GM23248 (cell line): ENCODE results near the gene METTL25B. TPM values are rescaled to one million over a fixed set of nuclear protein-coding genes. Genes with fewer than 3 reads are reported as not detected.
A peak's percentile ranks its signal among the peaks of the same experiment; 100 is the strongest.
"Not testable (repeated sequence)": the region's sequence is repeated elsewhere in the genome, so short reads cannot be mapped to it uniquely, and the experiment has no call there.

ENCODE experiments used
- DNase-seq: peaks from one replicate; pipeline ENCODE4 v3.0.0-alpha.2; 2015
- H2AFZ ChIP-seq: fragments of 200-600 bp; sonication (generic); 2 replicates; pipeline ENCODE4 v1.6.1; 2016; ENCODE audit warnings: antibody characterized with exemption
- H3F3A ChIP-seq: fragments of 200-600 bp; sonication (generic); 2 replicates; pipeline ENCODE4 v1.6.1; 2016; ENCODE audit warnings: mild to moderate bottlenecking, antibody characterized with exemption, mixed run types; ENCODE audit not compliant: insufficient read depth
- H3K27ac ChIP-seq: fragments of 200-600 bp; sonication (generic); 2 replicates; pipeline ENCODE4 v1.5.1; 2016; ENCODE audit warnings: mild to moderate bottlenecking
- H3K27me3 ChIP-seq: fragments of 200-600 bp; sonication (generic); replicated peaks from 2 replicates; pipeline ENCODE4 v1.6.1; 2016; ENCODE audit warnings: mild to moderate bottlenecking; ENCODE audit not compliant: insufficient read depth
- H3K36me3 ChIP-seq: fragments of 200-600 bp; sonication (generic); 2 replicates; pipeline ENCODE4 v1.6.1; 2016; ENCODE audit warnings: low read depth, mild to moderate bottlenecking
- H3K4me1 ChIP-seq: fragments of 200-600 bp; sonication (generic); 2 replicates; pipeline ENCODE4 v1.6.1; 2016; ENCODE audit warnings: mild to moderate bottlenecking; ENCODE audit not compliant: insufficient read depth
- H3K4me2 ChIP-seq: fragments of 200-600 bp; sonication (generic); one replicate; pipeline ENCODE4 v1.6.1; 2016; ENCODE audit warnings: mild to moderate bottlenecking; ENCODE audit not compliant: unreplicated experiment
- H3K4me3 ChIP-seq: fragments of 200-600 bp; sonication (generic); 2 replicates; pipeline ENCODE4 v1.5.1; 2016; ENCODE audit warnings: mild to moderate bottlenecking
- H3K79me2 ChIP-seq: fragments of 200-600 bp; sonication (generic); 2 replicates; pipeline ENCODE4 v1.6.1; 2016; ENCODE audit warnings: mild to moderate bottlenecking; ENCODE audit not compliant: insufficient read depth
- H3K9ac ChIP-seq: fragments of 200-600 bp; sonication (generic); 2 replicates; pipeline ENCODE4 v1.6.1; 2016; ENCODE audit warnings: mild to moderate bottlenecking
- H3K9me2 ChIP-seq: fragments of 200-600 bp; sonication (generic); 2 replicates; pipeline ENCODE4 v1.6.1; 2016; ENCODE audit warnings: mixed run types, mild to moderate bottlenecking, moderate library complexity; ENCODE audit not compliant: insufficient read depth
- H3K9me3 ChIP-seq: fragments of 200-600 bp; sonication (generic); one replicate; pipeline ENCODE4 v1.6.1; 2017; ENCODE audit warnings: low read depth
- H4K20me1 ChIP-seq: fragments of 200-600 bp; sonication (generic); 2 replicates; pipeline ENCODE4 v1.6.0; 2016; ENCODE audit not compliant: insufficient read depth
- EZH2 ChIP-seq: fragments of 200-600 bp; sonication (generic); IDR thresholded peaks from 2 replicates; pipeline ENCODE4 v1.6.1; 2018; ENCODE audit warnings: antibody characterized with exemption, mild to moderate bottlenecking; ENCODE audit not compliant: insufficient read depth, poor library complexity, severe bottlenecking
- EZH2phosphoT487 ChIP-seq: fragments of 200-600 bp; sonication (generic); IDR thresholded peaks from 2 replicates; pipeline ENCODE4 v1.6.1; 2018; ENCODE audit warnings: antibody characterized with exemption, moderate library complexity, mild to moderate bottlenecking, low read depth; ENCODE audit not compliant: insufficient read depth
- WGBS, 2 experiments: methylation state at CpG; one replicate each; pipeline ENCODE4 v1.1.6; 2015 to 2017; ENCODE audit warnings: low lambda C conversion rate in 2 of 2, low coverage in 1 of 2; ENCODE audit errors: missing lambda C conversion rate in 2 of 2; 5-methylcytosine and 5-hydroxymethylcytosine counted together
- in situ Hi-C: fragments of 300-500 bp; cut with MboI; formaldehyde crosslinking; loops from 2 replicates; pipeline ENCODE4 v1.15.0; 2020
- polyA plus RNA-seq: library from polyadenylated mRNA; unstranded; fragments of >200 nt; fragmentation: Nextera tagmentation; extraction: Ambion mirVana; gene quantifications from 2 replicates; pipeline ENCODE4 v1.2.1, GENCODE V29; 2016
- total RNA-seq: library from RNA; depleted of rRNA; stranded (reverse); fragments of >200 nt; shearing (Covaris generic); gene quantifications from 2 replicates; pipeline ENCODE4 v1.2.3, GENCODE V29; 2014

The METTL25B gene
- total and polyA plus RNA-seq, 2 experiments from 2014 or later: 4.5 to 7.4 TPM

DNA sequence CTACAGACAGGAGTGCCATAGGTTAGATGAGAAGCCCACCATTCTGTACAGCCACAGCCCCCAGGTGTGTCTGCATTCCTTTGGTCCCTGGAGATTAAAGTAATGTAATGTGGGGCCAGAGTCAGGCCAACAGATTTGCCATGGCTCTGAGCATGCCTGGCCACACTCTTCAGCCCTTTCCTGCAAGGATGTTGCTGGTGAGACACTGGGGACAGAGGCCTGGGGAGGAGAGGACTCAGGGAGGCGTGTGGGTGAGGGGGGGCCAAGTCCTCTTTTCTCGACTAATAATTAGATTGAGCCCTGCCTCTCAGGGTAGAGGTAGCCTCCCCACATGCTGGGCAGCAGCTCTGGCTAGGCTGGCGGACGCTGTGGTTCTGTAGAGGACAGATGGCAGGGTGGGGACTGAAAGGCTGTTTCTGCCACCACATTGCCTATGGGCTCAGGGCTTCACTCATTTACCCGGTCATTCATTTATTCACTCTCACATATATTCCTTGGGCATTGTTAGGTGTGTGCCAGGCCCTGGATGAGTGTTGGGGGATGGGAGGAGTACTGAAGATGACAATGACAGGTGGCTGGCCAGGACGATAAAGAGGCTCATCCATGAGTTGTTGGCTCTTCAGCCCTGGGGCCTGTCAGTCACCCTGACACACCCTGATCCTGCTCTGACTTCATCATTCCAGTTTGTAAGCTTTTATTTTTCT, 32.0 kb downstream of the METTL25B start:
- TF ChIP-seq EZH2phosphoT487 (no peak), EZH2 (no peak)
- H3K9me3 ChIP-seq: no peaks in the 10 kb centered on the region
- WGBS, 2 experiments: 69 to 82% methylated on average over 6 of the region's 6 CpGs
- H3K9me2 ChIP-seq: no peaks in the 10 kb centered on the region
- no peak overlapping the region for H3K4me3 ChIP-seq
- no peak overlapping the region for H3K4me2 ChIP-seq
- no peaks in the 10 kb centered on the region for H3K36me3 ChIP-seq
- H4K20me1 ChIP-seq: no peaks in the 10 kb centered on the region
- H3K4me1 ChIP-seq: no peaks in the 10 kb centered on the region
- DNase-seq: no peak
- H3K27ac ChIP-seq: no peak overlapping the region
- peaks cover 13% of the 10 kb centered on the region for H3K79me2 ChIP-seq
- no peak overlapping the region for H2AFZ ChIP-seq
- no peaks in the 10 kb centered on the region for H3K27me3 ChIP-seq
- 0 out of 2 replicates have a peak, but pooled peaks cover 7% of the 10 kb centered on the region for H3F3A ChIP-seq
- in situ Hi-C loops: no loop called here
- no peak overlapping the region for H3K9ac ChIP-seq

DNA sequence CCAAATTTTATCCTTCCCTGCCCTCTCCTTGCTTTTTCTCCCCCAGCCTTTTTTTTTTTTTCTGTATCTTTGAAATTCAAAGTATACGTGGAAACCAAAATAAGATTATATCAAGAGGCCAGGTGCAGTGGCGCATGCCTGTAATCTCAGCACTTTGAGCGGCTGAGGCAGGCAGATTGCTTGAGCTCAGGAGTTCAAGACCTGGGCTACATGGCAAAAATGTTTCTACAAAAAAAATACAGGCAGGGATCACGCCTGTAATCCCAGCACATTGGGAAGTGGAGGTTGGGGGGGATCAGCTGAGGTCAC, 32.5 kb downstream of the METTL25B start:
- in situ Hi-C loops: no loop called here
- Histone ChIP-seq H3K79me2 (peaks cover 11% of the 10 kb centered on the region), H3K9ac (no peak overlapping the region), H3K27me3 (no peaks in the 10 kb centered on the region), H3K9me3 (no peaks in the 10 kb centered on the region), H3K4me1 (0 out of 2 replicates have a peak, but pooled peaks cover 2% of the 10 kb centered on the region), H2AFZ (no peak overlapping the region), H3K4me2 (no peak overlapping the region), H3K4me3 (no peak overlapping the region), H3K9me2 (no peaks in the 10 kb centered on the region), H3F3A (peaks cover 7% of the 10 kb centered on the region; the same call in 1 of the 2 replicates), H3K27ac (no peak overlapping the region), H4K20me1 (no peaks in the 10 kb centered on the region), H3K36me3 (no peaks in the 10 kb centered on the region)
- no peak for DNase-seq
- TF ChIP-seq EZH2 (no peak), EZH2phosphoT487 (no peak)
- 80 to 84% methylated on average over 4 of the region's 4 CpGs for WGBS, 2 experiments

DNA sequence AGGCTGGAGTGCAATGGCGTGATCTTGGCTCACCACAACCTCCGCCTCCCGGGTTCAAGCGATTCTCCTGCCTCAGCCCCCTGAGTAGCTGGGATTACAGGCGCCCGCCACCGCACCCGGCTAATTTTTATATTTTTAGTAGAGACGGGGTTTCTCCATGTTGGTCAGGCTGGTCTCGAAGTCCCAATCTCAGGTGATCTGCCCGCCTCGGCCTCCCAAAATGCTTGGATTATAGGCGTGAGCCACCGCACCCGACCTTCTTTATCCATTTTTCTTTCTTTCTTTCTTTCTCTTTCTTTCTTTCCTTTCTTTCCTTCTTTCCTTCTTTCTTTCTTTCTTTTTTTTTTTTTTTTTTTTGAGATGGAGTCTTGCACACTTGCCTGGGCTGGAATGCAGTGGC, 36.9 kb downstream of the METTL25B start:
- WGBS, 2 experiments: 90 to 98% methylated on average over 3 to 15 of the region's 15 CpGs

DNA sequence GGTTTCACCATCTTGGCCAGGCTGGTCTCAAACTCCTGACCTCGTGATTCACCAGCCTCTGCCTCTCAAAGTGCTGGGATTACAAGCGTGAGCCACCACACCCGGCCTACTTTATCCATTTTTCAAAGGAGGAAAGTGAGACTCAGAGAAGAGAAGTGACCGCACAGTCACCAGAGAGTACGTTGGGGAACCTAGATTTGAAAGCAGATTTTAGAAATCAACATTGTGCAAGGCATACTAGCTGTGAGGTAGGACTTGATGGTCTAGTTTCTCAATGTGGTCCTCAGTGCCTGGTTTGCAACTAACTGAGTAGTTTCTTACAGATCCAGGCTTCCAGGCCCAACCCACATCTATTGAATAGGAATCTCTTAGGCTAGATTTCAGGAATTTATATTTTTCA, 37.4 kb downstream of the METTL25B start:
- peak overlapping the region; percentile 100 for H3K4me3 ChIP-seq
- H3K27me3 ChIP-seq: no peaks in the 10 kb centered on the region
- H3K27ac ChIP-seq: peak overlapping the region; percentile 93; the same call in 1 of the 2 replicates
- peak overlapping the region; percentile 97 for H3K4me2 ChIP-seq
- peak overlapping the region; percentile 100 for H3K9ac ChIP-seq
- H3K4me1 ChIP-seq: peaks cover 24% of the 10 kb centered on the region
- 0 out of 2 replicates have a peak, but pooled peaks cover 4% of the 10 kb centered on the region for H3K36me3 ChIP-seq
- in situ Hi-C loops: no loop called here
- H3K9me2 ChIP-seq: no peaks in the 10 kb centered on the region
- no peaks in the 10 kb centered on the region for H4K20me1 ChIP-seq
- peak overlapping the region; percentile 95 for H2AFZ ChIP-seq
- TF ChIP-seq EZH2phosphoT487: no peak
- no peak for TF ChIP-seq EZH2
- no peak for DNase-seq
- no peaks in the 10 kb centered on the region for H3K9me3 ChIP-seq
- WGBS, 2 experiments: 98% methylated on average over 5 of the region's 5 CpGs
- H3F3A ChIP-seq: no peaks in the 10 kb centered on the region; the same call in 1 of the 2 replicates
- H3K79me2 ChIP-seq: peaks cover 46% of the 10 kb centered on the region

More for the DNA sequence above, 36.9 kb downstream of the METTL25B start:
- H3K79me2 ChIP-seq: peaks cover 41% of the 10 kb centered on the region
- H3K36me3 ChIP-seq, H3K4me3 ChIP-seq, H3K9me2 ChIP-seq, H2AFZ ChIP-seq, H3K9ac ChIP-seq, H3K27ac ChIP-seq, H3K9me3 ChIP-seq, DNase-seq, H3K4me2 ChIP-seq, H4K20me1 ChIP-seq, in situ Hi-C loops, H3K27me3 ChIP-seq, H3F3A ChIP-seq: not testable (repeated sequence)
- H3K4me1 ChIP-seq: peaks cover 18% of the 10 kb centered on the region
